Mononuclear cell (primary cell): ENCODE measurements around the gene ELOB. TPM values are rescaled to one million over a fixed set of nuclear protein-coding genes. Genes with fewer than 3 reads are reported as not detected.

Experiments
- H3K27me3 ChIP-seq: 2 replicates; pipeline ENCODE4 v1.6.0; 2011; ENCODE audit warnings: low read length, control low read depth; ENCODE audit not compliant: insufficient read depth
- H3K4me1 ChIP-seq: 2 replicates; pipeline ENCODE4 v1.5.1; 2011; ENCODE audit warnings: mild to moderate bottlenecking, low read length, control low read depth; ENCODE audit not compliant: insufficient read depth
- H3K4me3 ChIP-seq: 2 replicates; pipeline ENCODE4 v1.5.1; 2011; ENCODE audit warnings: mild to moderate bottlenecking, low read length, moderate library complexity
- H3K9me3 ChIP-seq: 2 replicates; pipeline ENCODE4 v1.5.1; 2011; ENCODE audit warnings: low read depth, mild to moderate bottlenecking, control low read depth, low read length
- total RNA-seq: library from RNA; depleted of rRNA; stranded (reverse); fragments of >200 nt; gene quantifications from one replicate; pipeline ENCODE4 v1.2.3, GENCODE V29; 2012

The ELOB gene
- total RNA-seq, 1 donor: 92.6 TPM

- Histone ChIP-seq H3K4me3 (no peak within 1 kb of the TSS), H3K9me3 (no peaks in the 10 kb centered on the region), H3K4me1 (no peaks in the 10 kb centered on the region), H3K27me3 (no peaks in the 10 kb centered on the region)
Measured at GRCh38 chr16:2816751-2817339, 39.8 kb upstream of the ELOB start, which contains the start of gene PRSS21. TSS of gene PRSS21 (plus strand) at chr16:2817237. CDS start at chr16:2817269, 32 bp downstream.

GRCh38 chr16:2815299-2815771 is 38.3 kb upstream of the ELOB start:
- H3K4me1 ChIP-seq: no peaks in the 10 kb centered on the region
- H3K27me3 ChIP-seq: no peaks in the 10 kb centered on the region
- no peak overlapping the region for H3K4me3 ChIP-seq
- no peaks in the 10 kb centered on the region for H3K9me3 ChIP-seq

DNA sequence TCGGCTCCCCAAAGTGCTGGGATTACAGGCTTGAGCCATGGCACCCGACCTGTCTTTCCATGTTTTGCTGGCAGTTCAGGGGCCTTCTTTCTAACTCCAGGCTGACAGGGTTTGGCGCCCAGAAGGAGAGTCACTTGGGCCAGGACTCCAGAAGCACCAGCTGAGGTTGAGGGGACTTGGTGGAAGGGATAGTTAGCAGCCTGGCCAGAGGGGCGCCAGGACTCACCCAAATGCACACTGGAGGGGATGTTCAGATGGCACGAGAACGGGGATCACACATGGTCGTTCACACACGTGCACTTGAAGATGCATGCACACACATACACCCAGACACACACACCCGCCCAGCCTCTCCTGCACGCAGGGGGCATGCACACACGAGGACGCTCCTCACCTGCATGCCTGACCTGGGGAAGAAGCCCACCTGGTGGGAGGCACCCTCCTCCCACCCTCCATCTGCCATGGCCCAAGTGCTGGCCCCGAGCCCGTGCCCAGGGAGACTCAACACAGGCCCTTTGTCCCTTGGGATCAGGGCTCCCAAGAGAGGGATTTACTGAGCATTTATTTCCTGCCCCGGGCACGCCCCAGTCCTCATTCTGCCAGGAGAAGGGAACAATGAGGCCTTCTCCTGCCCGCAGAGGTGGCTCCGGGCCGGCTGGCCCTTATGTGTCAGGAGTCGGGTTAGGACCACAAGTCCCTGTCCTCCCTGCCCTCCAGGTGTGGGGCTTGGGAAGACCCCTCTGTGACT is 37.6 kb upstream of the ELOB start:
- no peaks in the 10 kb centered on the region for H3K27me3 ChIP-seq
- H3K4me3 ChIP-seq: no peak overlapping the region
- no peaks in the 10 kb centered on the region for H3K9me3 ChIP-seq
- H3K4me1 ChIP-seq: no peaks in the 10 kb centered on the region

- Histone ChIP-seq H3K4me3 (no peak overlapping the region), H3K9me3 (no peaks in the 10 kb centered on the region), H3K4me1 (no peaks in the 10 kb centered on the region), H3K27me3 (no peaks in the 10 kb centered on the region)
Measured at GRCh38 chr16:2813771-2814221, 36.7 kb upstream of the ELOB start.

DNA sequence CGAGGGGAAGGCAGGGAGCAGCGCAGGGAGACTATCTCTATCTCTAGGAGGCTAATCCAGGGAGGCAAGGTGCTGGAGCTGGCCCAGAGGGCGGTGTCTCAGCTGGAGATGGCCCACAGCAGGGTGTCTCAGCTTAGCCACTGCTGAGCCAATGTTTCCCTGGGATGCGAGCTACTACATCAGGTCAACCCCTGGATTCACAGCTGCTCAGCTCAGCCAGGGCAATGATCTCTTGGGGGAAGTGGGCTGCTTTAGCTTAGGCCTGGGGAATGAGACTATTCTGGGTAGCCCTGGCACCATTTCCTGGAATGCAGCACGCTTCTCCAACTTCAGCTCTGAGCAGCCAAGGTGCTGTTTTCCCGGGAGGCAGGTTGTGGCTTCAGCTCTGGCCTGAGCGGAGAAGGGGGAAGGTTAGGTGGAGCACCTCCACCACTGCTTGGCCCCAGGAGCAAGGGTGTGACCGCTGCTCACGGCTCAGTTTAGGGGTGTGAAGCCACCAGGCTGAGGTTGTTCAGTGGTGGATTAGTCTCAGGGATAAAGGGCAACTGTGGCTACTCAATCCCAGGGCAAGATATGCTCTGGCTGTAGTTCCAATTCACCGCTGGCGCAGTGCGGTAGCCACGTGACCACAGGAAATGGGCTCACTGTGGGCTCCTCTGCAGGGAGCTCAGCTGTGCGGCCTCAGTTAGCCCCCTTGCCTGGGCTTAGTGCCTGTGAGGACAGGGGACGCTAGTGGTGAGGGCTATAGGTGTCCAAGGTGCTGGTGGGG is 34.8 kb upstream of the ELOB start:
- H3K4me1 ChIP-seq: no peaks in the 10 kb centered on the region
- H3K4me3 ChIP-seq: no peak overlapping the region
- H3K9me3 ChIP-seq: no peaks in the 10 kb centered on the region
- H3K27me3 ChIP-seq: no peaks in the 10 kb centered on the region

- Histone ChIP-seq H3K4me1 (no peaks in the 10 kb centered on the region), H3K9me3 (no peaks in the 10 kb centered on the region), H3K27me3 (no peaks in the 10 kb centered on the region), H3K4me3 (no peak overlapping the region)
Measured at GRCh38 chr16:2810651-2811050, 33.6 kb upstream of the ELOB start.

GRCh38 chr16:2809149-2809760 is 32.2 kb upstream of the ELOB start:
- no peaks in the 10 kb centered on the region for H3K4me1 ChIP-seq
- H3K27me3 ChIP-seq: no peaks in the 10 kb centered on the region
- H3K4me3 ChIP-seq: no peak overlapping the region
- peaks cover 1% of the 10 kb centered on the region for H3K9me3 ChIP-seq

DNA sequence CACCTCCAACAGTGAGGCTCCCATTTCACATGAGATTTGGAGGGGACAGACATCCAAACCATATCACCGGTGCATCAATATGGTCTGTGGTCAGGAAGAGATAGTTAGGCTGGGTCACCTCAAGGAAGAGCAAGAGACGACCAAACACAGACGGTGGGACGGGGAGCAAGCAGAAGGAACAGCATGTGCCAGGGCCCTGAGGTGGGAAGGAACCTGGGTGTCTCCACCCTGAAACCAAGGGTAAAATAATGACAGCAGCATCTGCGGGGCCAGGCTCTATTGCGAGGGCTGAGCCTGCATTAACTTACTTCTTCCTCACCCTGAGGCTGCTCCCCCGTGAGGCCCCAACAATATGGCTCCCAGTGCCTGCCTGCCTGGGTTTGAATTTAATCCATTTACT is 31.1 kb upstream of the ELOB start:
- Histone ChIP-seq H3K9me3 (peaks cover 11% of the 10 kb centered on the region), H3K4me1 (no peaks in the 10 kb centered on the region), H3K4me3 (no peak overlapping the region), H3K27me3 (no peaks in the 10 kb centered on the region)

DNA sequence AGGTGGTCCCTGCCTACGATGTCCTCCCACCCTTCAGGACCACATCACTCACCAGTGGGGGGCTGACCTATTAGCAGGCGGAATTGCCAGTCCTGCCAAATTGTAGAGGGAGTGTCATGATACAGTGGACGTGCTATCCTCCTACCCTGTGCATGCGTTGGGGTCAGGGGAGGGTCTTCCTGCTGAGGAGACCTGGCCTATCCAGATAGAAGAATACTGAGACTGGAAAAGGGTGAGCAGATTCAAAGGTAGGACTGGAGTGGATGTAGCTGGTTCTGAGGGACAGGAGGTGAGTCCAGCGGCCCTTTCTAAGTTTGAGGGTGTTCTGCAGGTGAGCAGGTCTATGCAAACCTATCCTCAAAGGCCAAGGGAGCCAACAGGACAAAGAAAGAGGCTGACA is 29.2 kb upstream of the ELOB start:
- Histone ChIP-seq H3K4me3 (no peak overlapping the region), H3K4me1 (no peaks in the 10 kb centered on the region), H3K9me3 (peaks cover 11% of the 10 kb centered on the region), H3K27me3 (no peaks in the 10 kb centered on the region)

DNA sequence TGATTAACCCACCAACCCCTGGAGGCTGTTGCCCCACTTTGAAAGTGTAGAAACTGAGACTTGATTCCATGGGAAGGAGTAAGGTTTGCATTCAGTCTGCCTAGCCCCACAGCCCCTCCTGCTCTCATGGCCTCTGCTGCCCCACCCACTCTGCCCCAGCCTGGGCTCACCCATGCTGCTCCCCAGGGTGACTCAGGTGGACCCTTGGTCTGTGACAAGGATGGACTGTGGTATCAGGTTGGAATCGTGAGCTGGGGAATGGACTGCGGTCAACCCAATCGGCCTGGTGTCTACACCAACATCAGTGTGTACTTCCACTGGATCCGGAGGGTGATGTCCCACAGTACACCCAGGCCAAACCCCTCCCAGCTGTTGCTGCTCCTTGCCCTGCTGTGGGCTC is 27.6 kb upstream of the ELOB start:
- H3K4me1 ChIP-seq: no peaks in the 10 kb centered on the region
- H3K9me3 ChIP-seq: peaks cover 11% of the 10 kb centered on the region
- no peaks in the 10 kb centered on the region for H3K27me3 ChIP-seq
- no peak overlapping the region for H3K4me3 ChIP-seq

DNA sequence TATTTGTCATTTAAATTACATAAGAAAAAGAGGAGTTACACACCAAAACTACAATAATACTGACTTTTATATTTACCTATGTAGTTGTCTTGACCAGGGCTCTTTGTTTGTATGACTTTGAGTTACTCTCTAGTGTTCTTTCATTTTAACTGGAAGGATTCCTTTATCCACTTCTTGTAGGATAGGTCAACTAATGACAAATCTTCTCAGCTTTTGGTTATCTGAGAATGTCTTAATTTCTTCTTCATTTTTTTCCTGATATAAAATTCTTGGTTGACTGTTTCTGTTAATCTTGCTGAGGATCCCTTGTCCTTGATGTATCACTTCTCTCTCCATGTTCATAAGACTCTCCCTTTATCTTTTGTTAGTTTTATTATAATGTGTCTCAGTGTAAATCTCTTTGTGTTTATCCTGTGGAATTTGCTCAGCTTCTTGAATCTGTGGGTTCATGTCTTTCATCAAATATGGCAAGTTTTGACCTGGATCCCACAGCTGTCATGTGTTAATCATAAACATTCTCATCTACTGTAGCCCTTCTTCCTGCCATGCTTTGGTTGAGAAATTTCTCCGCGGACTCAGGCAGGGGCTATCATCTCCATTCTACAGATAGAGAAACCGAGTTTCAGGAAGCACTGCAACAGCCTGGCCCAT is 26.6 kb upstream of the ELOB start:
- H3K4me1 ChIP-seq: no peaks in the 10 kb centered on the region
- no peak overlapping the region for H3K4me3 ChIP-seq
- H3K27me3 ChIP-seq: no peaks in the 10 kb centered on the region
- peaks cover 11% of the 10 kb centered on the region for H3K9me3 ChIP-seq

DNA sequence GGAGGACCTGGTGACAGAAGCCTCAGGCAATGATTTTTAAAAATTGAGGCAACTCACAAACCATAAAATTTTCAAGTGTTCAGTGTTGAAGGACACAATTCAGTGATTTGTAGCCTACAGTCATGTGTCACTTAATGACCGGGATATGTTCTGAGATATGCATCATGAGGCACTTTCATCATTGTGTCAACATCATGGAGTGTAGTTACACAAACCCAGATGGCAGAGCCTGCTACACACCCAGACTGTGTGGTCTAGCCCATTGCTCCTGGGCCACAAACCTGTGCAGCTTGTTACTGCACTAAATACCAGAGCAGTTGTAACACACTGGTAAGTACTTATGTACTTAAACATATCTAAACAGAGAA is 22.8 kb upstream of the ELOB start:
- peaks cover 15% of the 10 kb centered on the region for H3K4me1 ChIP-seq
- H3K4me3 ChIP-seq: no peak overlapping the region
- H3K9me3 ChIP-seq: peaks cover 11% of the 10 kb centered on the region
- H3K27me3 ChIP-seq: no peaks in the 10 kb centered on the region

- no peaks in the 10 kb centered on the region for H3K27me3 ChIP-seq
- H3K4me3 ChIP-seq: no peak overlapping the region
- peaks cover 20% of the 10 kb centered on the region for H3K4me1 ChIP-seq
- H3K9me3 ChIP-seq: peaks cover 10% of the 10 kb centered on the region
Measured at GRCh38 chr16:2799205-2799858, 22.3 kb upstream of the ELOB start.

- H3K27me3 ChIP-seq: no peaks in the 10 kb centered on the region
- H3K9me3 ChIP-seq: peaks cover 4% of the 10 kb centered on the region
- H3K4me1 ChIP-seq: peaks cover 26% of the 10 kb centered on the region
- no peak overlapping the region for H3K4me3 ChIP-seq
Measured at GRCh38 chr16:2798723-2799204, 21.7 kb upstream of the ELOB start.
